Gastrocnemius medialis (tissue), 4 donors: ENCODE measurements around the gene HOXA6. TPM values are rescaled to one million over a fixed set of nuclear protein-coding genes. Genes with fewer than 3 reads are reported as not detected.

ENCODE experiments used
- ATAC-seq, 2 donors: fragments of 150-250 bp; one replicate each; pipeline ENCODE4 v1.9.1; 2016
- DNase-seq, 2 donors: peaks; one replicate each; pipeline ENCODE4 v3.0.0-alpha.2; 2019
- H3K27ac ChIP-seq, 4 donors: fragments of 200-600 bp; sonication (generic); 1 replicate in 1 of 4; 2 replicates in 3 of 4; pipeline ENCODE4 v1.5.1; 2016 to 2018; ENCODE audit warnings: mild to moderate bottlenecking in 2 of 4, moderate library complexity in 1 of 4
- H3K27me3 ChIP-seq, 3 donors: fragments of 200-600 bp; sonication (generic) in 2 of 3; 1 replicate in 1 of 3; 2 replicates in 2 of 3; pipeline versions ENCODE4 v1.5.1 to v1.6.0; 2016 to 2019; ENCODE audit warnings: mild to moderate bottlenecking in 1 of 3, moderate library complexity in 1 of 3
- H3K36me3 ChIP-seq, 2 donors: fragments of 200-600 bp; sonication (generic) in 1 of 2; one replicate each; pipeline ENCODE4 v1.5.1; 2017 to 2018
- H3K4me1 ChIP-seq, 2 donors: fragments of 200-600 bp; sonication (generic) in 1 of 2; one replicate each; pipeline ENCODE4 v1.5.1; 2016 to 2017; ENCODE audit warnings: mild to moderate bottlenecking in 2 of 2
- H3K4me3 ChIP-seq, 4 donors: fragments of 200-600 bp; sonication (generic) in 3 of 4; 1 replicate in 1 of 4; 2 replicates in 3 of 4; pipeline ENCODE4 v1.5.1; 2016 to 2019; ENCODE audit warnings: mild to moderate bottlenecking in 2 of 4
- H3K9me3 ChIP-seq, 3 donors: fragments of 200-600 bp; sonication (generic) in 2 of 3; 1 replicate in 1 of 3; 2 replicates in 2 of 3; pipeline ENCODE4 v1.5.1; 2016 to 2019
- CTCF ChIP-seq, 5 experiments: fragments of 450-650 bp in 3 of 5; fragments of 200-600 bp in 2 of 5; sonication (generic) in 2 of 5; IDR thresholded peaks in 4 of 5; conservative IDR thresholded peaks in 1 of 5; 1 replicate in 4 of 5; 2 replicates in 1 of 5; pipeline ENCODE4 v1.5.1; 2016 to 2019; ENCODE audit warnings: antibody characterized with exemption in 5 of 5, mild to moderate bottlenecking in 3 of 5, moderate library complexity in 3 of 5
- POLR2A ChIP-seq, 2 donors: fragments of 450-650 bp; IDR thresholded peaks; one replicate each; pipeline ENCODE4 v1.6.1; 2017; ENCODE audit warnings: antibody characterized with exemption in 2 of 2, mild to moderate bottlenecking in 2 of 2, moderate library complexity in 2 of 2
- in situ Hi-C, 4 donors: fragments of 200-750 bp; cut with MboI; loops; one replicate each; pipeline versions ENCODE4 v1.15.0 to v1.8.0; 2017; ENCODE audit warnings: low sequenced_read_pairs in 4 of 4
- intact Hi-C: fragments of 100-400 bp; cut with DNase I; formaldehyde crosslinking; loops from one replicate; pipeline ENCODE4 v1.15.1; 2023; ENCODE audit warnings: low total_unique reads
- total RNA-seq, 4 donors: library from RNA; depleted of rRNA; stranded (reverse); fragments of >200 nt; gene quantifications; one replicate each; pipeline versions ENCODE4 v1.1.0 to v1.2.3, GENCODE V29; 2016

HOXA6 gene
- total RNA-seq = 1 to 10 TPM; 2.6 to 5.6 (median 4.2) TPM

- ATAC-seq (no peak), DNase-seq (peak in 1 of 2 donors; percentile 66)
- H3K4me1 ChIP-seq = peaks cover 43 to 52% of the 10 kb centered on the region in 2 donors
Measured at GRCh38 chr7:27147199-27148030, at the start of gene HOXA6. Gene HOXA6 (minus strand): TSS chr7:27147774. CDS start chr7:27147749, 25 bp downstream.

GRCh38 chr7:27196287-27196767, 48.8 kb upstream of the HOXA6 start:
- Histone ChIP-seq H3K36me3 (no peaks in the 10 kb centered on the region), H3K4me3 (peak overlapping the region in 3 of 4 donors; percentile 1 to 67 (median 28)), H3K27me3 (peaks cover 11 to 41% (median 20%) of the 10 kb centered on the region in 3 donors), H3K4me1 (peaks cover 9 to 37% of the 10 kb centered on the region in 2 donors), H3K9me3 (no peaks in the 10 kb centered on the region), H3K27ac (peak overlapping the region in 3 of 4 donors; percentile 21 to 90 (median 44))
- peak in 1 of 2 donors; percentile 78 for DNase-seq
- ATAC-seq = no peak
- in situ Hi-C loops = loop anchor here (10.0 to 25.0 kb wide), 7 partner anchors 468 to 1434 kb away; partner anchors contain the start of genes CREB5 (in 1 of the 4) and HIBADH (in 1 of the 4)
- intact Hi-C loops = loop anchor here (2.0 to 5.0 kb wide), 2 partner anchors 581 to 724 kb away; no protein-coding TSS in a partner anchor
- TF ChIP-seq CTCF (IDR thresholded peaks at IDR 0.05 in 4 of 5, conservative IDR thresholded peaks at IDR 0.05 in 1 of 5) = peak; percentile 72 to 77 (median 75)
- TF ChIP-seq POLR2A (IDR thresholded peaks at IDR 0.05) = no peak

More at GRCh38 chr7:27147199-27148030, at the start of gene HOXA6:
- TF ChIP-seq CTCF (IDR thresholded peaks at IDR 0.05 in 4 of 5, conservative IDR thresholded peaks at IDR 0.05 in 1 of 5) = no peak
- TF ChIP-seq POLR2A (IDR thresholded peaks at IDR 0.05) = no peak
- Histone ChIP-seq H3K4me3 (peak within 1 kb of the TSS; percentile 64 to 75 (median 70)), H3K36me3 (peaks cover 0 to 20% of the 10 kb centered on the region in 2 donors), H3K9me3 (no peaks in the 10 kb centered on the region), H3K27me3 (no peaks in the 10 kb centered on the region), H3K27ac (peak within 1 kb of the TSS; percentile 90 to 96 (median 94))
- intact Hi-C loops = no loop called here
- in situ Hi-C loops = loop anchor here in 3 of 4 donors (5.0 to 10.0 kb wide), 3 partner anchors 290 to 783 kb away; no protein-coding TSS in a partner anchor

GRCh38 chr7:27194686-27195379, 47.3 kb upstream of the HOXA6 start:
- Histone ChIP-seq H3K27ac (peak overlapping the region in 3 of 4 donors; percentile 28 to 99 (median 90)), H3K4me3 (peak overlapping the region in 1 of 4 donors; percentile 63), H3K9me3 (no peaks in the 10 kb centered on the region), H3K36me3 (no peaks in the 10 kb centered on the region), H3K27me3 (peaks cover 11 to 31% (median 16%) of the 10 kb centered on the region in 3 donors), H3K4me1 (peaks cover 13 to 52% of the 10 kb centered on the region in 2 donors)
- DNase-seq = no peak
- intact Hi-C loops (loop anchor here (5.0 kb wide), 3 partner anchors 547 to 907 kb away; partner anchors contain the start of gene TAX1BP1), in situ Hi-C loops (loop anchor here (10.0 to 25.0 kb wide), 7 partner anchors 470 to 1433 kb away; partner anchors contain the start of genes CREB5 (in 1 of the 4) and HIBADH (in 1 of the 4))
- ATAC-seq = no peak
- no peak for TF ChIP-seq CTCF (IDR thresholded peaks at IDR 0.05 in 4 of 5, conservative IDR thresholded peaks at IDR 0.05 in 1 of 5)
- TF ChIP-seq POLR2A (IDR thresholded peaks at IDR 0.05) = no peak

GRCh38 chr7:27194002-27194352, 46.4 kb upstream of the HOXA6 start:
- no peak for DNase-seq
- H3K4me3 ChIP-seq = peak overlapping the region in 3 of 4 donors; percentile 57 to 63 (median 59)
- no peaks in the 10 kb centered on the region for H3K9me3 ChIP-seq
- in situ Hi-C loops (loop anchor here (10.0 to 25.0 kb wide), 7 partner anchors 471 to 1432 kb away; partner anchors contain the start of genes CREB5 (in 1 of the 4) and HIBADH (in 1 of the 4)), intact Hi-C loops (loop anchor here (5.0 kb wide), 2 partner anchors 548 to 908 kb away; partner anchors contain the start of gene TAX1BP1)
- no peak for ATAC-seq
- H3K36me3 ChIP-seq = no peaks in the 10 kb centered on the region
- peaks cover 9 to 29% (median 16%) of the 10 kb centered on the region in 3 donors for H3K27me3 ChIP-seq
- H3K4me1 ChIP-seq = peaks cover 18 to 58% of the 10 kb centered on the region in 2 donors
- H3K27ac ChIP-seq = peak overlapping the region; percentile 90 to 99 (median 95)
- TF ChIP-seq POLR2A (IDR thresholded peaks at IDR 0.05) = no peak
- TF ChIP-seq CTCF (IDR thresholded peaks at IDR 0.05 in 4 of 5, conservative IDR thresholded peaks at IDR 0.05 in 1 of 5) = no peak
